GM23338 (cell line): ENCODE results near the gene GUCA1A. TPM values are rescaled to one million over a fixed set of nuclear protein-coding genes. Genes with fewer than 3 reads are reported as not detected.

Experiments used
- ATAC-seq: fragments of 200-7000 bp; cut with Tn5 transposase; 3 replicates; pipeline ENCODE4 v1.9.1; 2020
- DNase-seq: peaks from one replicate; pipeline ENCODE4 v3.0.0-alpha.2; 2015; ENCODE audit warnings: low spot score
- H2AFZ ChIP-seq: fragments of 200-600 bp; sonication (generic); 2 replicates; pipeline ENCODE4 v1.8.0; 2016; ENCODE audit warnings: antibody characterized with exemption, mild to moderate bottlenecking, moderate library complexity
- H3F3A ChIP-seq: fragments of 200-600 bp; sonication (generic); replicated peaks from 2 replicates; pipeline ENCODE4 v1.8.0; 2017; ENCODE audit warnings: antibody characterized with exemption, mixed run types, low read depth
- H3K27ac ChIP-seq: fragments of 200-600 bp; sonication (generic); 2 replicates; pipeline ENCODE4 v1.6.1; 2016; ENCODE audit warnings: low read depth
- H3K27me3 ChIP-seq: fragments of 200-600 bp; sonication (generic); 2 replicates; pipeline ENCODE4 v1.8.0; 2016; ENCODE audit warnings: mild to moderate bottlenecking, mixed run types, moderate library complexity; ENCODE audit not compliant: insufficient read depth
- H3K36me3 ChIP-seq: fragments of 200-600 bp; sonication (generic); 2 replicates; pipeline ENCODE4 v1.8.0; 2016; ENCODE audit warnings: mild to moderate bottlenecking; ENCODE audit not compliant: insufficient read depth
- H3K4me1 ChIP-seq: fragments of 200-600 bp; sonication (generic); 2 replicates; pipeline ENCODE4 v1.8.0; 2016; ENCODE audit warnings: mild to moderate bottlenecking, moderate library complexity; ENCODE audit not compliant: insufficient read depth
- H3K4me2 ChIP-seq: fragments of 200-600 bp; sonication (generic); 2 replicates; pipeline ENCODE4 v1.7.1; 2017; ENCODE audit warnings: mixed run types
- H3K4me3 ChIP-seq: fragments of 200-600 bp; sonication (generic); 2 replicates; pipeline ENCODE4 v1.6.1; 2016; ENCODE audit warnings: mixed run types
- H3K79me2 ChIP-seq: fragments of 200-600 bp; sonication (generic); replicated peaks from 2 replicates; pipeline ENCODE4 v1.8.0; 2017; ENCODE audit warnings: mild to moderate bottlenecking; ENCODE audit not compliant: insufficient read depth
- H3K9me2 ChIP-seq: fragments of 200-600 bp; sonication (generic); 2 replicates; pipeline ENCODE4 v1.8.0; 2017; ENCODE audit not compliant: insufficient read depth
- H4K20me1 ChIP-seq: fragments of 200-600 bp; sonication (generic); replicated peaks from 2 replicates; pipeline ENCODE4 v1.8.0; 2017; ENCODE audit warnings: mild to moderate bottlenecking; ENCODE audit not compliant: insufficient read depth
- H3K27ac Mint-ChIP-seq: 2 replicates; pipeline ENCODE4 v1.8.0; 2020; ENCODE audit warnings: inconsistent platforms, mild to moderate bottlenecking, moderate library complexity, mixed read lengths
- H3K27me3 Mint-ChIP-seq: 3 replicates; pipeline ENCODE4 v1.8.0; 2022; ENCODE audit warnings: low read depth, mild to moderate bottlenecking, moderate library complexity, mixed read lengths, inconsistent platforms; ENCODE audit not compliant: insufficient read depth, poor library complexity
- H3K36me3 Mint-ChIP-seq: 3 replicates; pipeline ENCODE4 v1.8.0; 2021; ENCODE audit warnings: low read depth, mild to moderate bottlenecking, inconsistent platforms, moderate library complexity, mixed read lengths
- H3K4me1 Mint-ChIP-seq: 3 replicates; pipeline ENCODE4 v1.8.0; 2020; ENCODE audit warnings: mild to moderate bottlenecking, inconsistent platforms, mixed read lengths
- H3K4me3 Mint-ChIP-seq: 3 replicates; pipeline ENCODE4 v1.8.0; 2021; ENCODE audit warnings: moderate library complexity, mild to moderate bottlenecking, inconsistent platforms, mixed read lengths
- H3K9me3 Mint-ChIP-seq: 3 replicates; pipeline ENCODE4 v1.8.0; 2020; ENCODE audit warnings: moderate library complexity, mild to moderate bottlenecking, inconsistent platforms, mixed read lengths
- CREB1 ChIP-seq: fragments of 250-450 bp; sonication (Bioruptor Pico); IDR thresholded peaks from 2 replicates; pipeline ENCODE4 v1.5.0; 2020; ENCODE audit warnings: low read depth, mild to moderate bottlenecking, moderate library complexity
- CTCF ChIP-seq, 2 experiments: fragments of 200-600 bp in 1 of 2; sonication (generic) in 1 of 2; conservative IDR thresholded peaks; 2 replicates each; pipeline versions ENCODE4 v1.5.1 to v1.6.1; 2016 to 2017; ENCODE audit warnings: antibody characterized with exemption in 2 of 2, low read depth in 2 of 2, mild to moderate bottlenecking in 2 of 2, moderate library complexity in 1 of 2
- ETS1 ChIP-seq: IDR thresholded peaks from 2 replicates; pipeline ENCODE4 v1.6.1; 2016; ENCODE audit warnings: antibody characterized with exemption
- EZH2 ChIP-seq: fragments of 200-600 bp; sonication (generic); IDR thresholded peaks from one replicate; pipeline ENCODE4 v1.8.0; 2017; ENCODE audit warnings: antibody characterized with exemption, mild to moderate bottlenecking, low read depth; ENCODE audit not compliant: unreplicated experiment
- EZH2phosphoT487 ChIP-seq: fragments of 200-600 bp; sonication (generic); IDR thresholded peaks from one replicate; pipeline ENCODE4 v1.8.1; 2018; ENCODE audit warnings: antibody characterized with exemption; ENCODE audit not compliant: unreplicated experiment
- JUNB ChIP-seq: IDR thresholded peaks from one replicate; pipeline ENCODE4 v1.6.1; 2016; ENCODE audit warnings: antibody characterized with exemption; ENCODE audit not compliant: unreplicated experiment
- NANOG ChIP-seq: IDR thresholded peaks from 2 replicates; pipeline ENCODE4 v1.6.1; 2016; ENCODE audit warnings: antibody characterized with exemption, borderline replicate concordance
- STAT1 ChIP-seq: IDR thresholded peaks from one replicate; pipeline ENCODE4 v1.6.1; 2016; ENCODE audit warnings: antibody characterized with exemption; ENCODE audit not compliant: unreplicated experiment
- ZNF114 ChIP-seq: fragments of 250-450 bp; sonication (Bioruptor Pico); IDR thresholded peaks from 2 replicates; pipeline ENCODE4 v1.5.0; 2020; ENCODE audit warnings: mild to moderate bottlenecking, moderate library complexity
- ZNF331 ChIP-seq: fragments of 250-450 bp; sonication (Bioruptor Pico); IDR thresholded peaks from 2 replicates; pipeline ENCODE4 v1.5.0; 2020; ENCODE audit warnings: low read depth, mild to moderate bottlenecking, moderate library complexity
- ZNF462 ChIP-seq: fragments of 250-450 bp; sonication (Bioruptor Pico); IDR thresholded peaks from 2 replicates; pipeline ENCODE4 v1.5.0; 2020; ENCODE audit warnings: mild to moderate bottlenecking, moderate library complexity
- polyA plus RNA-seq: library from polyadenylated mRNA; unstranded; fragments of >200 nt; fragmentation: Nextera tagmentation; extraction: Ambion mirVana; gene quantifications from 2 replicates; pipeline ENCODE4 v1.2.1, GENCODE V29; 2016
- total RNA-seq: library from RNA; depleted of rRNA; stranded (reverse); fragments of >200 nt; shearing (Covaris generic); gene quantifications from 2 replicates; pipeline ENCODE4 v1.2.3, GENCODE V29; 2014

The GUCA1A gene
- total and polyA plus RNA-seq, 2 experiments from 2014 or later, result 5.2 to 10.6 TPM

GRCh38 chr6:42138630-42139619 is 34.2 kb upstream of the GUCA1A start (continued):
- TF ChIP-seq ETS1 (no peak), ZNF114 (no peak)

DNA sequence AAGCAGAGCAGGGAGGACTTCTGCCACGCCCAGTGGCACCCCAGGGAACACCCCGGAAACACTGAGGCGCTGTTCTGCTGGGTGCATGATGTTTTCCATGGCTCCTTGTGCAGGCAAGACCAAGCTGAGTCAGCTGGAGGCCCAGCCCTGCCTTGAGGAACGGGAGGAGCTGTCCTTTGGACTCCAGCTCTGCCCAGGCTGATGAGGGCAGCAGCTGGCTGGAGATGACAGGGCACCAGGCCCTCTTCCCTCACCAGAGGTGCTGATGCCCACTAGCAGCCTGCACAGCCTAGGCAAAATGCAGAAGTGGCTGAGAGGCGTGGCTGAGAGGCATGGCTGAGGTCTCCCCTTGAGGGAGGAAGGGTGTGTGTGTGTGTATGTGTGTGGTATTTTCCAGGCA is 33.1 kb upstream of the GUCA1A start:
- no peak overlapping the region for H3K27ac Mint-ChIP-seq
- peak overlapping the region; percentile 99 for H3K4me3 ChIP-seq
- peaks cover 62% of the 10 kb centered on the region for H3K4me1 ChIP-seq
- peaks cover 66% of the 10 kb centered on the region for H3K4me1 Mint-ChIP-seq
- peaks cover 25% of the 10 kb centered on the region for H3K27me3 Mint-ChIP-seq
- no peaks in the 10 kb centered on the region for H3K9me2 ChIP-seq
- peaks cover 8% of the 10 kb centered on the region; the same call in 1 of the 2 replicates for H3K36me3 ChIP-seq
- H3K4me2 ChIP-seq, result peak overlapping the region; percentile 99
- peaks cover 15% of the 10 kb centered on the region for H3K36me3 Mint-ChIP-seq
- ATAC-seq (no peak), DNase-seq (no peak)
- H3K9me3 Mint-ChIP-seq, result no peaks in the 10 kb centered on the region
- H3K27ac ChIP-seq, result no peak overlapping the region
- no peak overlapping the region for H2AFZ ChIP-seq
- H3K4me3 Mint-ChIP-seq, result peak overlapping the region; percentile 76
- H3K79me2 ChIP-seq, result peaks cover 69% of the 10 kb centered on the region
- H3F3A ChIP-seq, result peaks cover 41% of the 10 kb centered on the region
- H4K20me1 ChIP-seq, result peaks cover 30% of the 10 kb centered on the region
- H3K27me3 ChIP-seq, result no peaks in the 10 kb centered on the region
- TF ChIP-seq ETS1 (no peak), NANOG (no peak), STAT1 (no peak), EZH2 (no peak), ZNF462 (CRISPR knock-in tag) (no peak), CREB1 (CRISPR knock-in tag) (no peak), ZNF331 (CRISPR knock-in tag) (no peak), ZNF114 (no peak), CTCF (conservative IDR thresholded peaks at IDR 0.05; ENCODE audit: low read depth in 2 of 2) (no peak), JUNB (no peak), EZH2phosphoT487 (no peak)
